Effector memory CD8-positive, alpha-beta T cell (primary cell): ENCODE measurements around the gene DYSF.

Experiments used
- ATAC-seq: fragments of 150-1000 bp; cut with Tn5 transposase; replicated peaks from 2 replicates; pipeline ENCODE4 v1.10.0; 2021; ENCODE audit warnings: mild to moderate bottlenecking, moderate library complexity
- DNase-seq, 3 experiments: peaks; one replicate each; pipeline ENCODE4 v3.0.0; 2021
- H3K27ac Mint-ChIP-seq, 2 donors: one replicate each; pipeline ENCODE4 v1.8.0; 2022; ENCODE audit warnings: mild to moderate bottlenecking in 2 of 2, mixed read lengths in 2 of 2, moderate library complexity in 2 of 2
- H3K27me3 Mint-ChIP-seq, 2 donors: one replicate each; pipeline ENCODE4 v1.8.0; 2022; ENCODE audit warnings: mixed read lengths in 2 of 2
- H3K36me3 Mint-ChIP-seq: one replicate; pipeline ENCODE4 v1.8.0; 2022; ENCODE audit warnings: mild to moderate bottlenecking, moderate library complexity, mixed read lengths; ENCODE audit not compliant: insufficient read depth
- H3K4me1 Mint-ChIP-seq, 2 donors: one replicate each; pipeline ENCODE4 v1.8.0; 2022; ENCODE audit warnings: low read depth in 2 of 2, mixed read lengths in 2 of 2
- H3K4me3 Mint-ChIP-seq, 2 donors: one replicate each; pipeline ENCODE4 v1.8.0; 2022; ENCODE audit warnings: mild to moderate bottlenecking in 2 of 2, mixed read lengths in 2 of 2, moderate library complexity in 2 of 2
- H3K9me3 Mint-ChIP-seq, 2 donors: one replicate each; pipeline ENCODE4 v1.8.0; 2022; ENCODE audit warnings: mixed read lengths in 2 of 2

Gene DYSF

GRCh38 chr2:71460056-71460455 lies 6.7 kb downstream of the DYSF start:
- Mint-ChIP-seq H3K4me3 (no peak overlapping the region), H3K27ac (no peak overlapping the region), H3K9me3 (no peaks in the 10 kb centered on the region), H3K27me3 (peaks cover 17 to 47% of the 10 kb centered on the region in 2 donors), H3K4me1 (peaks cover 5 to 6% of the 10 kb centered on the region in 2 donors), H3K36me3 (no peaks in the 10 kb centered on the region)
- ATAC-seq (no peak), DNase-seq (no peak)

- peaks cover 3 to 5% of the 10 kb centered on the region in 2 donors for H3K4me1 Mint-ChIP-seq
- no peak overlapping the region for H3K27ac Mint-ChIP-seq
Measured at GRCh38 chr2:71460595-71461303, 7.4 kb downstream of the DYSF start.

GRCh38 chr2:71461304-71461671 lies 7.9 kb downstream of the DYSF start:
- Mint-ChIP-seq H3K27me3 (peaks cover 5 to 34% of the 10 kb centered on the region in 2 donors), H3K27ac (no peak overlapping the region), H3K4me1 (peaks cover 0 to 5% of the 10 kb centered on the region in 2 donors), H3K4me3 (no peak overlapping the region), H3K36me3 (no peaks in the 10 kb centered on the region), H3K9me3 (no peaks in the 10 kb centered on the region)
- no peak for DNase-seq
- ATAC-seq = no peak

More at GRCh38 chr2:71460595-71461303, 7.4 kb downstream of the DYSF start:
- ATAC-seq = no peak
- Mint-ChIP-seq H3K36me3 (no peaks in the 10 kb centered on the region), H3K9me3 (no peaks in the 10 kb centered on the region), H3K27me3 (peaks cover 11 to 40% of the 10 kb centered on the region in 2 donors), H3K4me3 (no peak overlapping the region)
- DNase-seq = no peak

GRCh38 chr2:71462056-71462605 lies 8.8 kb downstream of the DYSF start:
- DNase-seq (no peak), ATAC-seq (no peak)
- no peak overlapping the region for H3K27ac Mint-ChIP-seq

GRCh38 chr2:71462641-71463341 lies 9.4 kb downstream of the DYSF start:
- peaks cover 9 to 10% of the 10 kb centered on the region in 2 donors for H3K4me1 Mint-ChIP-seq
- no peaks in the 10 kb centered on the region for H3K36me3 Mint-ChIP-seq
- H3K27me3 Mint-ChIP-seq = peaks cover 5 to 34% of the 10 kb centered on the region in 2 donors
- ATAC-seq (no peak), DNase-seq (no peak)
- no peaks in the 10 kb centered on the region for H3K9me3 Mint-ChIP-seq
- no peak overlapping the region for H3K27ac Mint-ChIP-seq
- no peak overlapping the region for H3K4me3 Mint-ChIP-seq

More at GRCh38 chr2:71462056-71462605, 8.8 kb downstream of the DYSF start:
- Mint-ChIP-seq H3K4me3 (no peak overlapping the region), H3K27me3 (peaks cover 0 to 34% of the 10 kb centered on the region in 2 donors), H3K36me3 (no peaks in the 10 kb centered on the region), H3K9me3 (no peaks in the 10 kb centered on the region), H3K4me1 (peaks cover 5 to 10% of the 10 kb centered on the region in 2 donors)

GRCh38 chr2:71463342-71463654 lies 9.9 kb downstream of the DYSF start:
- DNase-seq (no peak), ATAC-seq (no peak)
- H3K9me3 Mint-ChIP-seq = no peaks in the 10 kb centered on the region
- H3K36me3 Mint-ChIP-seq = no peaks in the 10 kb centered on the region
- H3K4me3 Mint-ChIP-seq = no peak overlapping the region
- H3K4me1 Mint-ChIP-seq = peaks cover 9 to 10% of the 10 kb centered on the region in 2 donors
- no peak overlapping the region for H3K27ac Mint-ChIP-seq
- peaks cover 9 to 36% of the 10 kb centered on the region in 2 donors for H3K27me3 Mint-ChIP-seq

- Mint-ChIP-seq H3K27me3 (peaks cover 15 to 37% of the 10 kb centered on the region in 2 donors), H3K27ac (no peak overlapping the region), H3K4me1 (peaks cover 9 to 10% of the 10 kb centered on the region in 2 donors), H3K4me3 (no peak overlapping the region), H3K36me3 (no peaks in the 10 kb centered on the region), H3K9me3 (no peaks in the 10 kb centered on the region)
- no peak for ATAC-seq
- no peak for DNase-seq
Measured at GRCh38 chr2:71464389-71464788, 11.0 kb downstream of the DYSF start.

- DNase-seq (no peak), ATAC-seq (no peak)
- no peak overlapping the region for H3K27ac Mint-ChIP-seq
- H3K4me3 Mint-ChIP-seq = no peak overlapping the region
- H3K36me3 Mint-ChIP-seq = no peaks in the 10 kb centered on the region
- H3K27me3 Mint-ChIP-seq = peaks cover 23 to 42% of the 10 kb centered on the region in 2 donors
- no peaks in the 10 kb centered on the region for H3K9me3 Mint-ChIP-seq
- H3K4me1 Mint-ChIP-seq = peaks cover 9 to 10% of the 10 kb centered on the region in 2 donors
Measured at GRCh38 chr2:71465356-71465755, 12.0 kb downstream of the DYSF start.

GRCh38 chr2:71465961-71466300 lies 12.6 kb downstream of the DYSF start:
- peaks cover 9 to 10% of the 10 kb centered on the region in 2 donors for H3K4me1 Mint-ChIP-seq
- no peaks in the 10 kb centered on the region for H3K36me3 Mint-ChIP-seq
- no peak for ATAC-seq
- H3K4me3 Mint-ChIP-seq = no peak overlapping the region
- peaks cover 23 to 40% of the 10 kb centered on the region in 2 donors for H3K27me3 Mint-ChIP-seq
- no peaks in the 10 kb centered on the region for H3K9me3 Mint-ChIP-seq
- no peak overlapping the region for H3K27ac Mint-ChIP-seq
- DNase-seq = no peak

GRCh38 chr2:71466301-71467179 lies 13.2 kb downstream of the DYSF start:
- Mint-ChIP-seq H3K4me1 (peaks cover 8 to 9% of the 10 kb centered on the region in 2 donors), H3K27me3 (peaks cover 23 to 34% of the 10 kb centered on the region in 2 donors), H3K4me3 (peak overlapping the region; percentile 67 to 81), H3K27ac (no peak overlapping the region), H3K36me3 (no peaks in the 10 kb centered on the region), H3K9me3 (no peaks in the 10 kb centered on the region)
- ATAC-seq = peak; percentile 43
- DNase-seq = no peak

GRCh38 chr2:71467180-71467815 lies 13.9 kb downstream of the DYSF start:
- Mint-ChIP-seq H3K9me3 (no peaks in the 10 kb centered on the region), H3K27me3 (peaks cover 23 to 34% of the 10 kb centered on the region in 2 donors), H3K27ac (no peak overlapping the region), H3K4me1 (peaks cover 8 to 9% of the 10 kb centered on the region in 2 donors), H3K36me3 (no peaks in the 10 kb centered on the region), H3K4me3 (peak overlapping the region; percentile 67 to 81)
- DNase-seq = no peak
- ATAC-seq = peak; percentile 35

GRCh38 chr2:71468279-71469015 lies 15.1 kb downstream of the DYSF start:
- no peak overlapping the region for H3K27ac Mint-ChIP-seq
- no peaks in the 10 kb centered on the region for H3K9me3 Mint-ChIP-seq
- H3K36me3 Mint-ChIP-seq = no peaks in the 10 kb centered on the region
- peaks cover 23 to 45% of the 10 kb centered on the region in 2 donors for H3K27me3 Mint-ChIP-seq
- DNase-seq (no peak), ATAC-seq (no peak)
- H3K4me1 Mint-ChIP-seq = peaks cover 8 to 9% of the 10 kb centered on the region in 2 donors
- H3K4me3 Mint-ChIP-seq = no peak overlapping the region
